GM12891 (cell line): ENCODE results near the gene CRB2.

Experiments used
- POLR2A ChIP-seq: IDR thresholded peaks from 2 replicates; pipeline ENCODE4 v1.6.1; 2011; ENCODE audit warnings: low read depth, low read length, control low read depth
- POLR2AphosphoS5 ChIP-seq: IDR thresholded peaks from 2 replicates; pipeline ENCODE4 v1.6.1; 2011; ENCODE audit warnings: low read depth, low read length, control low read depth

- TF ChIP-seq POLR2AphosphoS5 (no peak), POLR2A (no peak)
Observed at GRCh38 chr9:123417289-123418051, 61.5 kb downstream of the CRB2 start.
